Osteoblast (primary cell): ENCODE data around the gene KISS1R. TPM values are rescaled to one million over a fixed set of nuclear protein-coding genes. Genes with fewer than 3 reads are reported as not detected.

ENCODE experiments used
- DNase-seq: peaks from one replicate; pipeline ENCODE4 v3.0.0; 2011; ENCODE audit warnings: low spot score, mixed read lengths; ENCODE audit not compliant: insufficient read length; ENCODE audit errors: missing footprints
- H2AFZ ChIP-seq: 2 replicates; pipeline ENCODE4 v1.6.0; 2011; ENCODE audit warnings: mild to moderate bottlenecking, low read length
- H3K27ac ChIP-seq: 2 replicates; pipeline ENCODE4 v1.5.1; 2011; ENCODE audit warnings: mild to moderate bottlenecking, low read depth, low read length, moderate library complexity
- H3K27me3 ChIP-seq: 2 replicates; pipeline ENCODE4 v1.6.0; 2012; ENCODE audit warnings: mild to moderate bottlenecking, control low read depth, inconsistent platforms, low read length, moderate library complexity; ENCODE audit not compliant: insufficient read depth
- H3K36me3 ChIP-seq: 2 replicates; pipeline ENCODE4 v1.5.1; 2011; ENCODE audit warnings: mild to moderate bottlenecking, low read length, control low read depth, moderate library complexity; ENCODE audit not compliant: insufficient read depth
- H3K4me1 ChIP-seq: 2 replicates; pipeline ENCODE4 v1.5.1; 2011; ENCODE audit warnings: mild to moderate bottlenecking, low read length, control low read depth, moderate library complexity; ENCODE audit not compliant: insufficient read depth
- H3K4me2 ChIP-seq: 2 replicates; pipeline ENCODE4 v1.6.0; 2011; ENCODE audit warnings: mild to moderate bottlenecking, low read length; ENCODE audit not compliant: insufficient read depth
- H3K4me3 ChIP-seq: fragments of 200-600 bp; sonication (generic); 3 replicates; pipeline ENCODE4 v1.5.1; 2012; ENCODE audit warnings: mild to moderate bottlenecking, low read length, inconsistent platforms; ENCODE audit not compliant: insufficient read depth
- H3K79me2 ChIP-seq: 2 replicates; pipeline ENCODE4 v1.6.0; 2012; ENCODE audit warnings: mild to moderate bottlenecking, low read length, control low read depth, inconsistent platforms; ENCODE audit not compliant: insufficient read depth
- H3K9me3 ChIP-seq: 2 replicates; pipeline ENCODE4 v1.5.1; 2011; ENCODE audit warnings: low read depth, low read length, control low read depth
- H4K20me1 ChIP-seq: 2 replicates; pipeline ENCODE4 v1.6.0; 2012; ENCODE audit warnings: mild to moderate bottlenecking, low read length, control low read depth; ENCODE audit not compliant: insufficient read depth
- CTCF ChIP-seq: IDR thresholded peaks from 2 replicates; pipeline ENCODE4 v1.5.1; 2011; ENCODE audit warnings: mild to moderate bottlenecking, low read depth, low read length, moderate library complexity; ENCODE audit errors: extremely low read depth
- total RNA-seq: library from RNA; depleted of rRNA; stranded (reverse); fragments of >200 nt; gene quantifications from 2 replicates; pipeline ENCODE4 v1.2.3, GENCODE V29; 2012

KISS1R gene
- total RNA-seq, 1 donor = not detected

- Histone ChIP-seq H3K4me3 (no peak overlapping the region), H3K4me2 (no peak overlapping the region), H3K27ac (peak overlapping the region; percentile 74), H3K4me1 (peaks cover 12% of the 10 kb centered on the region), H3K9me3 (no peaks in the 10 kb centered on the region), H4K20me1 (no peaks in the 10 kb centered on the region), H3K79me2 (peaks cover 30% of the 10 kb centered on the region), H2AFZ (no peak overlapping the region), H3K36me3 (no peaks in the 10 kb centered on the region), H3K27me3 (no peaks in the 10 kb centered on the region)
- DNase-seq = no peak
- TF ChIP-seq CTCF = no peak
Measured at GRCh38 chr19:952049-952679, 35.0 kb downstream of the KISS1R start.

- Histone ChIP-seq H4K20me1 (no peaks in the 10 kb centered on the region), H3K4me2 (no peak overlapping the region), H3K4me1 (peaks cover 14% of the 10 kb centered on the region), H3K9me3 (no peaks in the 10 kb centered on the region), H3K27ac (no peak overlapping the region), H3K27me3 (no peaks in the 10 kb centered on the region), H3K4me3 (no peak overlapping the region), H3K36me3 (no peaks in the 10 kb centered on the region), H2AFZ (no peak overlapping the region), H3K79me2 (peaks cover 29% of the 10 kb centered on the region)
- DNase-seq = no peak
- no peak for TF ChIP-seq CTCF
Measured at GRCh38 chr19:952680-953444, 35.7 kb downstream of the KISS1R start.

GRCh38 chr19:953445-954271 is 36.5 kb downstream of the KISS1R start:
- no peak overlapping the region for H3K4me3 ChIP-seq
- H4K20me1 ChIP-seq = no peaks in the 10 kb centered on the region
- H3K79me2 ChIP-seq = peaks cover 29% of the 10 kb centered on the region
- H3K27me3 ChIP-seq = no peaks in the 10 kb centered on the region
- no peak overlapping the region for H3K27ac ChIP-seq
- H3K4me1 ChIP-seq = peaks cover 14% of the 10 kb centered on the region
- H3K4me2 ChIP-seq = no peak overlapping the region
- DNase-seq = no peak
- no peak overlapping the region for H2AFZ ChIP-seq
- TF ChIP-seq CTCF = no peak
- no peaks in the 10 kb centered on the region for H3K36me3 ChIP-seq
- no peaks in the 10 kb centered on the region for H3K9me3 ChIP-seq
